ENCODE data around the gene PSMD5. TPM values are rescaled to one million over a fixed set of nuclear protein-coding genes. Genes with fewer than 3 reads are reported as not detected.

The PSMD5 gene
- total RNA-seq, 5 donors from 2014 or later (not counting 1 experiment from before 2014, with no cell fraction given), result 27.5 to 55.2 (median 47.7) TPM

DNA sequence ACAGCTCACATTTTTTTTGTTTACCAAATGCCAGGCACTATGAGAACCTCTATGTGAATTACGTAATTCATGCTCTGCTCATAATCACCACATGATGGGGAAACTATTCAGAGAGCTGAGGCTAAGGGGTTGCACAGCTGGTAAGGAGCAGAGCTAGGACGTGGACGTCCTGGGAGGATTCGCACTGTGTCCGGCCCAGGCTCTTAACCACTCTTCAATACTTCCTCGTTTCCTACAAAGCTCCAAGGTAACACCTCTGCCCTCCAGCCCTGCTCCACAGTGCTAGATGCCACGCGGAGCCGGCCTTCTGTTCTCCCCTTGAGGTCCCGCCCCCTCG, 25.6 kb upstream of the PSMD5 start:
- CTCF ChIA-PET, result interaction anchor here (0.6 to 3.9 kb wide), 30 partner anchors 10 to 253 kb away, joined by 3 to 39 read pairs (median 5); no protein-coding TSS in a partner anchor
- Histone ChIP-seq H3K4me1 (ENCODE audit: control insufficient read depth in 1 of 2, extremely low read depth in 1 of 2, insufficient read depth in 2 of 2, low read length in 2 of 2) (peaks cover 9 to 29% of the 10 kb centered on the region in 2 experiments), H3K36me3 (ENCODE audit: control insufficient read depth in 2 of 2, extremely low read depth in 1 of 2, insufficient read depth in 1 of 2, low read length in 1 of 2) (peaks cover 13 to 53% of the 10 kb centered on the region in 2 donors), H3K27ac (ENCODE audit: low read length) (peak overlapping the region; percentile 83), H3K4me3 (ENCODE audit: control insufficient read depth in 1 of 2, extremely low read depth in 1 of 2, low read length in 1 of 2) (peak overlapping the region; percentile 25 to 47), H3K27me3 (replicated peaks in 1 of 2; ENCODE audit: control insufficient read depth in 2 of 2, extremely low read depth in 1 of 2, insufficient read depth in 2 of 2, low read length in 1 of 2) (no peaks in the 10 kb centered on the region), H3K9me3 (no peaks in the 10 kb centered on the region)
- H3K27ac Mint-ChIP-seq, result peak overlapping the region; percentile 56 to 83
- no peaks in the 10 kb centered on the region for H3K27me3 Mint-ChIP-seq
- H3K4me1 Mint-ChIP-seq, result peaks cover 24 to 38% (median 31%) of the 10 kb centered on the region in 3 donors
- no peaks in the 10 kb centered on the region for H3K9me3 Mint-ChIP-seq
- POLR2A ChIA-PET, result interaction anchor here (0.6 to 1.9 kb wide), 7 partner anchors 19 to 69 kb away, joined by 3 to 11 read pairs (median 3); no protein-coding TSS in a partner anchor
- ATAC-seq (replicated peaks in 1 of 4) (peak; percentile 19 to 31 (median 21)), DNase-seq (peak in 2 of 35 experiments; percentile 35 to 36)
- peak overlapping the region; percentile 54 to 79 (median 55) for H3K4me3 Mint-ChIP-seq
- WGBS (ENCODE audit: insufficient coverage), result 23% methylated on average over 9 of the region's 11 CpGs
- peaks cover 43% of the 10 kb centered on the region for H3K36me3 Mint-ChIP-seq

DNA sequence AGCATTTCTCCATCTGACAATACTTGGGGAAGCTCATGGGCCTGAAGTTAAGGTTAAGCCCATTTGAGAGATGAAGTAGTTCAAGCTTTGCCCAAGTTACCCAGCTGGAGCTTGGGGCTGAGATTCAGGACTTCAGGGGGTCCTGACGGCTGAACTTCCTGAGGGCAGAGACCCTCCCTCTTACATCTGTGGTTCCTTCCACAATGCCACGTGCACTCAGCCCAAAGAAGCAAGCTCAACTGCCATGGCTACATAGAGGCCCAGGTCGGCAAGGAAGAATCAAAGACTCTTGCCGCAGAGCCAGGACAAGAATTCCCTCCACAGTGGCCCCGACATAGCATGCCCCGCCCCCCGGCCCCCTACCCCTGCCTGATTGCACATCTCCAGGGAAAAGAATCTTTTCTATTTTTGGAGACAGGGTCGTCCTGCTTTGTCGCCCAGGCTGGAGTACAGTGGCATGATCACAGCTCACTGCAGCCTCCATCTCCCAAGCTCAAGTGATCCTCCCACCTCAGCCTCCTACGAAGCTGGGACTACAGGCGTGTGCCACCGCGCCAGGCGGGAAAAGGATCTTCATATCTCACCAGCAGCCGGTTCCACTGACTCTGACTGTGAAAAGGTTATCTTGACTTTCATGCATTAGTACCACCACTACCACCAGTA, 25.1 kb upstream of the PSMD5 start:
- peak overlapping the region; percentile 56 to 83 for H3K27ac Mint-ChIP-seq
- ATAC-seq (replicated peaks in 1 of 4), result no peak
- peaks cover 15 to 53% of the 10 kb centered on the region in 2 donors for H3K36me3 ChIP-seq (ENCODE audit: control insufficient read depth in 2 of 2, extremely low read depth in 1 of 2, insufficient read depth in 1 of 2, low read length in 1 of 2)

GRCh38 chr9:120866651-120867050, 23.9 kb upstream of the PSMD5 start:
- CTCF ChIA-PET, result interaction anchor here in 1 of 2 donors (0.9 to 1.4 kb wide), 2 partner anchors 8 to 111 kb away, joined by 3 to 6 read pairs; no protein-coding TSS in a partner anchor
- Mint-ChIP-seq H3K4me1 (peaks cover 16 to 25% (median 22%) of the 10 kb centered on the region in 3 donors), H3K27me3 (no peaks in the 10 kb centered on the region), H3K9me3 (no peaks in the 10 kb centered on the region), H3K4me3 (no peak overlapping the region), H3K27ac (no peak overlapping the region), H3K36me3 (peaks cover 38% of the 10 kb centered on the region)
- Histone ChIP-seq H3K27ac (ENCODE audit: low read length) (no peak overlapping the region), H3K9me3 (no peaks in the 10 kb centered on the region), H3K4me1 (ENCODE audit: control insufficient read depth in 1 of 2, extremely low read depth in 1 of 2, insufficient read depth in 2 of 2, low read length in 2 of 2) (peaks cover 9 to 22% of the 10 kb centered on the region in 2 experiments), H3K36me3 (ENCODE audit: control insufficient read depth in 2 of 2, extremely low read depth in 1 of 2, insufficient read depth in 1 of 2, low read length in 1 of 2) (peaks cover 18 to 58% of the 10 kb centered on the region in 2 donors), H3K4me3 (ENCODE audit: control insufficient read depth in 1 of 2, extremely low read depth in 1 of 2, low read length in 1 of 2) (no peak overlapping the region), H3K27me3 (replicated peaks in 1 of 2; ENCODE audit: control insufficient read depth in 2 of 2, extremely low read depth in 1 of 2, insufficient read depth in 2 of 2, low read length in 1 of 2) (no peaks in the 10 kb centered on the region)
- 100% methylated on average over 4 of the region's 6 CpGs for WGBS (ENCODE audit: insufficient coverage)
- POLR2A ChIA-PET, result no interaction called here
- no peak for DNase-seq
- no peak for ATAC-seq (replicated peaks in 1 of 4)

More for the DNA sequence above, 25.1 kb upstream of the PSMD5 start:
- Histone ChIP-seq H3K4me1 (ENCODE audit: control insufficient read depth in 1 of 2, extremely low read depth in 1 of 2, insufficient read depth in 2 of 2, low read length in 2 of 2) (peaks cover 9 to 25% of the 10 kb centered on the region in 2 experiments), H3K4me3 (ENCODE audit: control insufficient read depth in 1 of 2, extremely low read depth in 1 of 2, low read length in 1 of 2) (peak overlapping the region in 1 of 2 donors; percentile 47), H3K9me3 (no peaks in the 10 kb centered on the region), H3K27ac (ENCODE audit: low read length) (peak overlapping the region; percentile 83), H3K27me3 (replicated peaks in 1 of 2; ENCODE audit: control insufficient read depth in 2 of 2, extremely low read depth in 1 of 2, insufficient read depth in 2 of 2, low read length in 1 of 2) (no peaks in the 10 kb centered on the region)
- Mint-ChIP-seq H3K4me1 (peaks cover 19 to 33% (median 26%) of the 10 kb centered on the region in 3 donors), H3K4me3 (peak overlapping the region; percentile 54 to 79 (median 55)), H3K36me3 (peaks cover 46% of the 10 kb centered on the region), H3K27me3 (no peaks in the 10 kb centered on the region), H3K9me3 (no peaks in the 10 kb centered on the region)
- POLR2A ChIA-PET, result interaction anchor here (0.6 to 1.9 kb wide), 7 partner anchors 18 to 69 kb away, joined by 3 to 11 read pairs (median 3); no protein-coding TSS in a partner anchor
- no peak for DNase-seq
- CTCF ChIA-PET, result interaction anchor here (0.6 to 3.9 kb wide), 29 partner anchors 9 to 254 kb away, joined by 3 to 39 read pairs (median 5); no protein-coding TSS in a partner anchor
- 96% methylated on average over 4 of the region's 15 CpGs for WGBS (ENCODE audit: insufficient coverage)

- Histone ChIP-seq H3K4me3 (ENCODE audit: control insufficient read depth in 1 of 2, extremely low read depth in 1 of 2, low read length in 1 of 2) (no peak overlapping the region), H3K9me3 (no peaks in the 10 kb centered on the region), H3K27me3 (replicated peaks in 1 of 2; ENCODE audit: control insufficient read depth in 2 of 2, extremely low read depth in 1 of 2, insufficient read depth in 2 of 2, low read length in 1 of 2) (no peaks in the 10 kb centered on the region), H3K27ac (ENCODE audit: low read length) (no peak overlapping the region), H3K4me1 (ENCODE audit: control insufficient read depth in 1 of 2, extremely low read depth in 1 of 2, insufficient read depth in 2 of 2, low read length in 2 of 2) (peaks cover 9 to 22% of the 10 kb centered on the region in 2 experiments), H3K36me3 (ENCODE audit: control insufficient read depth in 2 of 2, extremely low read depth in 1 of 2, insufficient read depth in 1 of 2, low read length in 1 of 2) (peaks cover 18 to 67% of the 10 kb centered on the region in 2 donors)
- Mint-ChIP-seq H3K4me3 (no peak overlapping the region), H3K9me3 (no peaks in the 10 kb centered on the region), H3K36me3 (peaks cover 41% of the 10 kb centered on the region), H3K27me3 (no peaks in the 10 kb centered on the region), H3K4me1 (peaks cover 16 to 21% (median 20%) of the 10 kb centered on the region in 3 donors), H3K27ac (peak overlapping the region in 1 of 2 donors; percentile 73)
- no peak for DNase-seq
- no peak for ATAC-seq (replicated peaks in 1 of 4)
- no CpG with 5 or more reads among the region's 5 CpGs for WGBS (ENCODE audit: insufficient coverage)
- ChIA-PET POLR2A (no interaction called here), CTCF (no interaction called here)
These were observed 23.1 kb upstream of the PSMD5 start for GRCh38 chr9:120865809-120866208.

- Mint-ChIP-seq H3K4me1 (peaks cover 16 to 20% (median 18%) of the 10 kb centered on the region in 3 donors), H3K27ac (no peak overlapping the region), H3K36me3 (peaks cover 47% of the 10 kb centered on the region), H3K4me3 (no peak overlapping the region), H3K9me3 (no peaks in the 10 kb centered on the region), H3K27me3 (no peaks in the 10 kb centered on the region)
- Histone ChIP-seq H3K4me3 (ENCODE audit: control insufficient read depth in 1 of 2, extremely low read depth in 1 of 2, low read length in 1 of 2) (no peak overlapping the region), H3K27me3 (replicated peaks in 1 of 2; ENCODE audit: control insufficient read depth in 2 of 2, extremely low read depth in 1 of 2, insufficient read depth in 2 of 2, low read length in 1 of 2) (no peaks in the 10 kb centered on the region), H3K27ac (ENCODE audit: low read length) (no peak overlapping the region), H3K4me1 (ENCODE audit: control insufficient read depth in 1 of 2, extremely low read depth in 1 of 2, insufficient read depth in 2 of 2, low read length in 2 of 2) (peaks cover 8 to 21% of the 10 kb centered on the region in 2 experiments), H3K36me3 (ENCODE audit: control insufficient read depth in 2 of 2, extremely low read depth in 1 of 2, insufficient read depth in 1 of 2, low read length in 1 of 2) (peaks cover 18 to 71% of the 10 kb centered on the region in 2 donors), H3K9me3 (no peaks in the 10 kb centered on the region)
- CTCF ChIA-PET, result no interaction called here
- POLR2A ChIA-PET, result no interaction called here
- ATAC-seq (replicated peaks in 1 of 4) (no peak), DNase-seq (no peak)
- 98% methylated on average over 5 of the region's 5 CpGs for WGBS (ENCODE audit: insufficient coverage)
These were observed 22.5 kb upstream of the PSMD5 start for GRCh38 chr9:120865176-120865575.

DNA sequence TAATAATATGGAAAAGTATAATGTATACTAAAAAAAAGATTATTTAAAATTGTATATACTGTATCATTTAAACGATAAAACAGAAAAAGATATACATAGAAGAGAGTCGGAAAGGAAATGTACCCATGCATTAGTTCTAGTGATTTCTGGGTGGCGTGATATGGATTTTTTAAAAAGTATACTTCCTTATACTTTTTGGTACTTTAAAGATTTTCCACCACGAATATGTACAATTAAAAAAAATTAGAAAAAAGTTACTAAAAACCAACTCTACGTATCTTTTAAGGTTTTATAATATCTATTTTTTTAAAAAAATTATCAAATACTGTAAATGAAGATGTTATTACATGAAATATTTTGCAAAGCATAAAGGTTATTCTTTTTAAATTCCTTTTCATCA, 22.0 kb upstream of the PSMD5 start:
- H3K27ac ChIP-seq (ENCODE audit: low read length), result no peak overlapping the region
- POLR2A ChIA-PET, result no interaction called here

More for the DNA sequence above, 22.0 kb upstream of the PSMD5 start:
- Histone ChIP-seq H3K4me1 (ENCODE audit: control insufficient read depth in 1 of 2, extremely low read depth in 1 of 2, insufficient read depth in 2 of 2, low read length in 2 of 2) (peaks cover 5 to 16% of the 10 kb centered on the region in 2 experiments), H3K27me3 (replicated peaks in 1 of 2; ENCODE audit: control insufficient read depth in 2 of 2, extremely low read depth in 1 of 2, insufficient read depth in 2 of 2, low read length in 1 of 2) (no peaks in the 10 kb centered on the region), H3K36me3 (ENCODE audit: control insufficient read depth in 2 of 2, extremely low read depth in 1 of 2, insufficient read depth in 1 of 2, low read length in 1 of 2) (peaks cover 18 to 71% of the 10 kb centered on the region in 2 donors), H3K4me3 (ENCODE audit: control insufficient read depth in 1 of 2, extremely low read depth in 1 of 2, low read length in 1 of 2) (no peak overlapping the region), H3K9me3 (no peaks in the 10 kb centered on the region)
- CTCF ChIA-PET, result no interaction called here
- ATAC-seq (replicated peaks in 1 of 4), result no peak
- DNase-seq, result no peak
- Mint-ChIP-seq H3K4me1 (peaks cover 14 to 16% (median 14%) of the 10 kb centered on the region in 3 donors), H3K9me3 (no peaks in the 10 kb centered on the region), H3K27me3 (no peaks in the 10 kb centered on the region), H3K36me3 (peaks cover 51% of the 10 kb centered on the region), H3K27ac (no peak overlapping the region), H3K4me3 (no peak overlapping the region)
- no CpG with 5 or more reads among the region's 5 CpGs for WGBS (ENCODE audit: insufficient coverage)

All from T-cell (primary cell).